NCI-H2081 treated with DMSO at 0.1 percent for 48 hours (cell line): ENCODE results near the gene EYS.
"Not testable (repeated sequence)": the region's sequence is repeated elsewhere in the genome, so short reads cannot be mapped to it uniquely, and the experiment has no call there.

Source experiments
- DNase-seq: peaks from one replicate; lab custom pipeline; 2025; lab: John Stamatoyannopoulos, UW

Gene EYS

GRCh38 chr6:65452333-65452732, 254.7 kb downstream of the EYS start:
- DNase-seq = no peak

- DNase-seq = no peak
Measured at GRCh38 chr6:65450451-65450850, 256.6 kb downstream of the EYS start.

DNA sequence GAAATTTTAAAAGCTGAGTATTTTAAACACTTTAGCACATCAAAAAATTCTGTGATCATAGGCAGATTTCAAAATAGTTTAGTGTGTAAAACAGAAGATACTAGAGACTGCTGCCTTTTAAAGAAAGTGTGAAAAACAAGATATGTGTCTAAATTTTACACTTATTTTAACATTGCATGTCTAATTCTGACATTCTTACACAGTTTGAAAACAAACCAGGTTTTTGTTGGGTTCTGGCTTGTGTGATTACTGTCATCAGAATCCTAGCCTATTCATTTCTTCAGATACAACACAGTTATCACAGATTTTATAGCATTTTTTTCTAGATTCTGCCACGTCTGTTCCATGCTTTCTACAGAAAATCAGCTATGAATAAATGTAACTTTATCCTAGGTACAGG, 257.1 kb downstream of the EYS start:
- DNase-seq = no peak

GRCh38 chr6:65448866-65449265, 258.2 kb downstream of the EYS start:
- DNase-seq = no peak

GRCh38 chr6:65436281-65436680, 270.7 kb downstream of the EYS start:
- DNase-seq = no peak

DNA sequence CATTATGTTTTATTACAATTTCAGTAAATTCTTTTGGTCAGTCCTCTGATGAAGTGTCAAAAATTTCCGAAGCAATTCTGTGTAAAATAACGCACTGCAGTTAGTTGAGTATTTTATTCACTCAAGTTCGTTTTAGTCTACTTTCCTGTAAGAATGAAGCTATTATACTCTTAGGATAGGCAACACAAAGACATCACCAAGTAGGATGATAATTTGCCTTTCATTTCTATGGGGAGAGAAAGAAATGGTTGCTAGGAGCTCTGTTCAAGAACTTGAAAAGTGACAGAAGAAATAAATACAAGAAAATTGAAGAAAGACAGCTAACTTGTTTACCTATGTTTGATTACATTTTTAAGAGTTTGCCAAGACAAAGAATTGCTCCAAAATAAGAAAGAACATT, 290.4 kb downstream of the EYS start:
- DNase-seq = no peak

DNA sequence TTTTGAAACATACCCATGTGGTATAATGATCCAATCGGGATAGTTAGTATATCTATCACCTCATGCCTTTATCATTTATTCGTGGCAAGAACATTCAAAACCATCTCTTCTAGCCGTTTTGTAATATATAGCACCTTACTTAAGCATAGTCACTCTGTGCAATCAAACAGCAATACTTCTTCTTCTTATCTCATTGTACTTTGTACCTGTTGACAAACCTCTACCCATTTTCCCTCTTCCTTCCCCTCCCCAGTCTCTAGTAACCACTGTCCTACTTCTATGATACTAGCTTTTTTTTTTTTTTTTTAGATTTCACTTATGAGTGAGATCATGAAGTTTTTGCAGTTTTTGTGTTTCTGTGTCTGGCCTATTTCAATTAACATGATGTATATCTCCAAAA, 296.7 kb downstream of the EYS start:
- DNase-seq = no peak

- no peak for DNase-seq
Measured at GRCh38 chr6:65402564-65402963, 304.5 kb downstream of the EYS start.

GRCh38 chr6:65399355-65400084, 307.5 kb downstream of the EYS start:
- no peak for DNase-seq

DNA sequence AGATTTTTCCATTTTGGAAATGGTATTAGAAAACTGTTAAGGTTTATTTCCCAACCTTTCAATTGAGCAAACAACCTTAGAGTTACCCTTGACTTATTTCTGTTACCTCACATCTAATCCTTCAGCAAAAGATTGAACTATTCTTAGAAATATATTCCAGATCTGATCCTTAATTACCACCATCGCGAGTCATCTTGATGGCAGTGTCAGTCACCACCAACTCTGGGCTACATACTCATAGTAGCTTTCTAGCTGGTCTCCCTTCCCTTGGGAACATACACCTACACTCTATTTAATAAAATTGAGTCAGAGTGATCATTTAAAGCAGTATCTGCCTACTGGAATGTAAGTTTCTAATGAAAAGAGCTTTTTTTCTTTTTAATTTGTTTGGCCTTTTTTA, 308.2 kb downstream of the EYS start:
- DNase-seq = no peak

DNA sequence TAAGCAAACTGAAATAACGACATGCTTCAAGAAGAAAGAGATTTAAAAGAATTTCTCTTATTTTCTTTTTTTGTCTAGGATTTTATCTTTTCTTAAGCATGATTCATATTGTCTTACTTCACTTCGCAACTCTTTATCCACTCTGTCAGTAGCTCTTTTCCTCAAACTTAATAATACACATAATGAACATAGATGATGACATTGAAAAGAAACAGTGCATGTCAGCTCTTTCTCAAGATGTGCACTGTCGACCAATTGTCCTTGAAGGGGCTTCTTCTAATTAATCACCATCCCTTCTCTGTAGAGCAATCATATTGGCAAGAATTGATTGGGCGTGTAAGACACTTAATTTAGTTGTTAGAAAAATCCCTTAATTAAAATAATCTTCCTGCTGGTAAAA, 356.5 kb downstream of the EYS start:
- no peak for DNase-seq

DNA sequence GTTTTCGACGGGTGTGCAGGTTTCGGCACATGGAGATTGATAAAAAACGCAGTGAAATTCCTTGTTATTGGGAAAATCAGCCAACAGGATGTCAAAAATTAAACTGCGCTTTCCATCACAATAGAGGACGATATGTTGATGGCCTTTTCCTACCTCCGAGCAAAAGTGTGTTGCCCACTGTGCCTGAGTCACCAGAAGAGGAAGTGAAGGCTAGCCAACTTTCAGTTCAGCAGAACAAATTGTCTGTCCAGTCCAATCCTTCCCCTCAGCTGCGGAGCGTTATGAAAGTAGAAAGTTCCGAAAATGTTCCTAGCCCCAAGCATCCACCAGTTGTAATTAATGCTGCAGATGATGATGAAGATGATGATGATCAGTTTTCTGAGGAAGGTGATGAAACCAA, 404.4 kb downstream of the EYS start:
- not testable (repeated sequence) for DNase-seq

DNA sequence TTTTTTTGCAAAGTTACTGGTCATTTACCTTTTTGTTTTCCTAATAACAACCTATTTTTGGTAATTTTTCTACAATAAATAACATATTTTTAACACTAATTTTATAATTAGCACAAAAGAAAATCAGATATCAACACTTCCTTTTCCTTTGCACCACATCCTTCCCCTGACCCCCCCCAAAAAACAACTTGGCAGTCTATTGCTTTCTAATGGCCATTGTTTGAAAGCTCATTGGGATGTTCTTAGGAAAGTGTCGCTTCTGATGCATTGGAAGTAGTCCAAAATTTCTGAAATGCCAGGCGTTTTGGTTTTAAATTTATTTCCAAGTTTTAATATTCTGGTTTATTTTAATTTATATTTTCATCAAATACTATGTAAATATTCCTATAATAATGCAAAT, 407.8 kb downstream of the EYS start:
- no peak for DNase-seq

DNA sequence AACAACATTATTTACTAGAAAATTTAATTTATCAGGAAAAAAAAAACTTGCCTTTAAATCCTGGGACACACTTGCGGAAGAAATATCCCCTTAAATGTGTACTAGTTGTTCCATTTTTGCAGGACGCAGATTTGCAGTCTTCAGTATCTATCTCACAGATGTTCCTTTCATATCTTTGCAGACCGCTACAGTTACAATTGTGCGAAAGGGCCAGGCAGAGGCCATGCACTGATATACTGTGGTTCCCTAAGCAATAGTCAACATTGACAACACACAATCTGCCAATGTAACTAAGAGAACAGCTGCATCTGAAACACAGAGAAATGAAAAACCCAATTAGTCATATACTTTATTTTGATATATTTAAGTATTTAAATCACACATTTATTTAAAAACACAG, 411.2 kb downstream of the EYS start:
- DNase-seq = no peak

GRCh38 chr6:65289491-65289890, 417.5 kb downstream of the EYS start:
- DNase-seq = no peak

GRCh38 chr6:65285275-65285674, 421.8 kb downstream of the EYS start:
- DNase-seq = no peak

DNA sequence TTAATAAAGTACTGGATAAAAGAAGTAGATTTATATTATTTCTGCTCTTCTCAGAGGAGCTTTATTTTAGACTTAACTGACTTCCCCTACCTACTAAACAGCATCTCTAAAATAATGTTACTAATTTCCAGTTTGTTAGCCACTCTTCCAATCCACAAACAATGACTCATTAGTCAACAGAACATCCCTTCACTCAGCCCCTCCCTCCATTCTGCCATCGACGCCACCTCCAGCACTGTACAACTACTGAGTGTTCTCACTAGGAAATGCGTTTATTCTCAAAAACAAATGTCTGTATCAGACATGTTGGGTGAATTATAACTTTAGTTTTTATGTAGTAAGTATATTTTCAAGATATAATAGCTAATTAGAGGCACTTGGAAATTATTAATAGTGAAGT, 427.0 kb downstream of the EYS start:
- DNase-seq = no peak

DNA sequence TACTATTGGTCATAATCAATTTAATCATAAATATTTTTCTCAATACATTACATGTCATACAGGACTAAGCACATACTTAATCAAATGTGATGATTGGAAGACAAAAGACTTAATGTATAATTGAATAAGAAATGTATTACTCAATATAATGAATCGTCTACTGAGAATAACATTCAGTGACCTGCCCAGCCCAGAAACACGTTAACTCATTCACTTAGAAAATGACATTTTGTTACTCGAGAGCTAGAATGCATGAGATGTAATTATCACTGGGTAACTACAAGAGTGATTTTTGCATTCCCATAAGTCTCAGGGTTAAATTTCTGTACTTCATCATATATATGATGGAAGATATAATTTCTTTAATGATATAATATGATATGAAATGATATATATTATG, 444.8 kb downstream of the EYS start:
- DNase-seq = no peak

DNA sequence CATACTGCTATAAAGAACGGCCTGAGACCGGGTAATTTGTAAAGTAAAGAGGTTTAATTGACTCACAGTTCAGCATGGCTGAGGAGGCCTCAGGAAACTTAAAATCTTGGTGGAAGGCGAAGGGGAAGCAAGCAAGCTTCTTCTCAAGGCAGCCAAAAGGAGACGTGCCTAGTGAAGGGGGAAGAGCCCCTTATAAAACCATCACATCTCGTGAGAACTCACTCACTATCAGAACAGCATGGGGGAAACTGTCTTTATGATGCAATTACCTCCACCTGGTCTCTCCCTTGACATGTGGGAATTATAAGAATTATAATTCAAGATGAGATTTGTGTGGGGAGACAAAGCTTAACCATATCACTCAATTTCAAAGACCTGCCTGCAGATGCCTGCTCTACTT, 447.0 kb downstream of the EYS start:
- no peak for DNase-seq

GRCh38 chr6:65259059-65259458, 448.0 kb downstream of the EYS start:
- DNase-seq = peak; percentile 7

GRCh38 chr6:65253041-65253440, 454.0 kb downstream of the EYS start:
- DNase-seq = no peak

DNA sequence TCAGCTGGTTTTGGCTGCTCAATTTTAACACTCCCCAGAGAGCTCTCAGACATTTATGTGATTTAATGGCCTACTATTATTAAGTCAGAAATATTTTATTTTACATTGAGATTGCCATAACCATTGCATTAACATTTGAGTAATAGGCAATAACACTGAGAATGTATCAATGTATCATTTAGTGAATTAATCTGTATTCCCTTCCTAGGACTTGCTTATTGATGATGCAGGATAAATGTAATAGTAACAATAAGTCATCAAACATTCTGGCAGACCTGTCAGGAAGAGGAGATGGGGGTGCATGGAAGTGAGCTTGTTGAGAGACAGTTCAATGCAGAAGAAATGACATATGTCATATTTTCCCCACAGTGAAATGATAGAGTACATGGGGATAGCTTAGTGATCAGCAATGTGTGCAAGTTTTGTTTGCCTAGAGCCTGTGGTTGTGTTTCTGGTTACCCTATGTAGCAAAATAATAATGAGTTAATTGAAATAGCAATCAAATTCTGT, 458.9 kb downstream of the EYS start:
- no peak for DNase-seq

DNA sequence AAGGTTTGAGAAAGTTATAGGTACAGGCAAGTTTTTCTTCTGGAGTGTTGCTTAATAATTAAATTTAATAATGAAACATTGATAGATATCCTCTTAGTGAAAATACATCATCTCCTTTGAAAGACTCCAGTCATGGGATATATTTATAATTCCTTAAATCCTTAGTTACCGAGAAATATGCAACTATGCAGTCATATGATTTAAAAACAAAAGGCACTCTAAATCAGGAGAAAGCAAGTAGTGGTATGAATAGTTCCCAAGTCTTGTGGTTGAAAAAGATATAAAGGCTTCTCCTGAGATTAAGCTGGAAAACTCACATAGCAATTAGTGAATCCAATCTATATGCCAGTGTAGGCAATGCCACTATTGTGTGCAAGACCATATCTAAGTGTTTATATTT, 475.4 kb downstream of the EYS start:
- no peak for DNase-seq

- no peak for DNase-seq
Measured at GRCh38 chr6:65229825-65230224, 477.2 kb downstream of the EYS start.
